Erythroblast (primary cell): ENCODE measurements around the gene ZMYM4.

ENCODE experiments used
- GATA1 ChIP-seq: IDR thresholded peaks from 2 replicates; pipeline ENCODE4 v1.6.1; 2011; ENCODE audit warnings: low read depth, mild to moderate bottlenecking, control low read depth, low read length, moderate library complexity
- POLR2A ChIP-seq: IDR thresholded peaks from 2 replicates; pipeline ENCODE4 v1.6.1; 2011; ENCODE audit warnings: mild to moderate bottlenecking, low read length

DNA sequence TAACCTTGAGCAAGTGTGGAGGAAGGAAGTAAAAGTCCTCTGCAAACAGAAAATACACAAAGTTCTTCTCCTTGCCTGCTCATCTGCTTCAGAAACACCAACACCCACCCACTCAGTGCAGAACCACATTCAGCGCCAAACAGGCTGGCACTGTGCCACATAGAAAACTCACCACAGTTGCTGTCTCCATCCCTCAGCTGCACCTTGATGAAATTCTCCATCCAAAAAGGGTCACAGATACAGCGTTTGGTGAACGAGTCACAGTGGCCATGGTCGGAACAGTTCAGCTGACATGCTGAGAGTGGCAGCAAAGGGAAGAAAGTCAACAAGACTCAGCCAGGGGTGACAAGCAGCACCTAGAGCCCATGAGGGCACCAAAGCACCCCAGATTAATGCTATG, 174.2 kb downstream of the ZMYM4 start:
- no peak for TF ChIP-seq POLR2A
- TF ChIP-seq GATA1: no peak
